Esophagus muscularis mucosa (tissue), 4 donors: Measurements from ENCODE around the gene VPS41. TPM values are rescaled to one million over a fixed set of nuclear protein-coding genes. Genes with fewer than 3 reads are reported as not detected.

Source experiments
- DNase-seq: peaks from one replicate; pipeline ENCODE4 v3.0.0-alpha.2; 2017; ENCODE audit errors: extremely low spot score
- H3K27ac ChIP-seq, 4 donors: fragments of 200-600 bp; sonication (generic); replicated peaks in 1 of 4; 1 replicate in 3 of 4; 2 replicates in 1 of 4; pipeline ENCODE4 v1.5.1; 2016 to 2019; ENCODE audit warnings: mild to moderate bottlenecking in 1 of 4
- H3K27me3 ChIP-seq, 4 donors: fragments of 200-600 bp; sonication (generic); one replicate each; pipeline versions ENCODE4 v1.5.1 to v1.6.0; 2016 to 2019
- H3K36me3 ChIP-seq, 4 donors: fragments of 200-600 bp; sonication (generic); one replicate each; pipeline ENCODE4 v1.5.1; 2016 to 2019
- H3K4me1 ChIP-seq, 4 donors: fragments of 200-600 bp; sonication (generic); one replicate each; pipeline ENCODE4 v1.5.1; 2016 to 2019
- H3K4me3 ChIP-seq, 4 donors: fragments of 200-600 bp; sonication (generic); 1 replicate in 2 of 4; 2 replicates in 2 of 4; pipeline ENCODE4 v1.5.1; 2016 to 2019; ENCODE audit warnings: mild to moderate bottlenecking in 4 of 4, moderate library complexity in 1 of 4
- H3K9me3 ChIP-seq, 4 donors: fragments of 200-600 bp; sonication (generic); 1 replicate in 3 of 4; 2 replicates in 1 of 4; pipeline ENCODE4 v1.5.1; 2016 to 2019
- EP300 ChIP-seq: sonication (generic); formaldehyde crosslinking; IDR thresholded peaks from one replicate; pipeline ENCODE4 v1.6.1; 2017; ENCODE audit warnings: antibody characterized with exemption
- POLR2A ChIP-seq: fragments of 450-650 bp; IDR thresholded peaks from one replicate; pipeline ENCODE4 v1.6.1; 2017; ENCODE audit warnings: antibody characterized with exemption, moderate library complexity, mild to moderate bottlenecking, low read depth
- POLR2AphosphoS5 ChIP-seq, 2 donors: sonication (generic); formaldehyde crosslinking; IDR thresholded peaks; one replicate each; pipeline ENCODE4 v1.6.1; 2017; ENCODE audit warnings: antibody characterized with exemption in 2 of 2
- WGBS: methylation state at CpG from one replicate; pipeline ENCODE4 v1.1.5; 2018; 5-methylcytosine and 5-hydroxymethylcytosine counted together
- intact Hi-C: fragments of 100-400 bp; cut with DNase I; formaldehyde crosslinking; loops from one replicate; pipeline ENCODE4 v1.15.1; 2023
- total RNA-seq, 4 donors: library from RNA; depleted of rRNA; stranded (reverse); fragments of >200 nt; gene quantifications; one replicate each; pipeline versions ENCODE4 v1.1.0 to v1.2.1, GENCODE V29; 2016
- TF ChIP-seq, protein P1 (sequence below), 3 experiments: fragments of 200-600 bp in 2 of 3; fragments of 450-650 bp in 1 of 3; sonication (generic) in 2 of 3; IDR thresholded peaks; one replicate each; pipeline ENCODE4 v1.5.1; 2017 to 2019; ENCODE audit warnings: antibody characterized with exemption in 3 of 3, mild to moderate bottlenecking in 2 of 3, moderate library complexity in 1 of 3

Gene VPS41
- total RNA-seq, 4 donors from 2014 or later, result 32.0 to 50.3 (median 32.9) TPM

DNA sequence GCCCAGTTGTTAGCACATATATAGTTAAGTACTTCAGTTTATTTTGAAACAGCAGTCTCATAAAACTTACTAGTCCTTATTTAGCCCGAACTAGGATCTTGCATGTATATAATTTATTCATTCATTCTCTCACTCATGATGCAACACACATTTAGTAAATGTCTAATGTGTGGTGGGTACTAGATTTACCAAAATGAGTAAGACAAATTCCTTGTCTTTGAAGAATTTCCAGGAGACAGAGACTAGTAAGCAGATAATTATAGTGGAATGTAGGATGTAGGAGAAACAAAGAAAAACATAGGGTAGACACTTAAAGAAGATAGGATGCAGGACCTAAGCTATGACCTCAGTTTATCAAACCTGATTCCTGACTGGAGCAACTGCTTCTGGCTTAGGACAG is 157.6 kb downstream of the VPS41 start:
- Histone ChIP-seq H3K36me3 (peaks cover 10 to 69% (median 27%) of the 10 kb centered on the region in 4 donors), H3K4me3 (no peak overlapping the region), H3K4me1 (no peaks in the 10 kb centered on the region), H3K27ac (no peak overlapping the region), H3K9me3 (no peaks in the 10 kb centered on the region), H3K27me3 (no peaks in the 10 kb centered on the region)
- WGBS, result 95% methylated on average over 1 of the region's 1 CpG
- intact Hi-C loops, result no loop called here
- no peak for TF ChIP-seq POLR2AphosphoS5 (IDR thresholded peaks at IDR 0.05)
- TF ChIP-seq POLR2A, result no peak
- no peak for TF ChIP-seq EP300
- TF ChIP-seq, protein P1, sequence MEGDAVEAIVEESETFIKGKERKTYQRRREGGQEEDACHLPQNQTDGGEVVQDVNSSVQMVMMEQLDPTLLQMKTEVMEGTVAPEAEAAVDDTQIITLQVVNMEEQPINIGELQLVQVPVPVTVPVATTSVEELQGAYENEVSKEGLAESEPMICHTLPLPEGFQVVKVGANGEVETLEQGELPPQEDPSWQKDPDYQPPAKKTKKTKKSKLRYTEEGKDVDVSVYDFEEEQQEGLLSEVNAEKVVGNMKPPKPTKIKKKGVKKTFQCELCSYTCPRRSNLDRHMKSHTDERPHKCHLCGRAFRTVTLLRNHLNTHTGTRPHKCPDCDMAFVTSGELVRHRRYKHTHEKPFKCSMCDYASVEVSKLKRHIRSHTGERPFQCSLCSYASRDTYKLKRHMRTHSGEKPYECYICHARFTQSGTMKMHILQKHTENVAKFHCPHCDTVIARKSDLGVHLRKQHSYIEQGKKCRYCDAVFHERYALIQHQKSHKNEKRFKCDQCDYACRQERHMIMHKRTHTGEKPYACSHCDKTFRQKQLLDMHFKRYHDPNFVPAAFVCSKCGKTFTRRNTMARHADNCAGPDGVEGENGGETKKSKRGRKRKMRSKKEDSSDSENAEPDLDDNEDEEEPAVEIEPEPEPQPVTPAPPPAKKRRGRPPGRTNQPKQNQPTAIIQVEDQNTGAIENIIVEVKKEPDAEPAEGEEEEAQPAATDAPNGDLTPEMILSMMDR (IDR thresholded peaks at IDR 0.05), result no peak
- no peak for DNase-seq

GRCh38 chr7:38748056-38748610 is 160.9 kb downstream of the VPS41 start:
- Histone ChIP-seq H3K4me3 (no peak overlapping the region), H3K4me1 (no peaks in the 10 kb centered on the region), H3K27ac (no peak overlapping the region), H3K27me3 (no peaks in the 10 kb centered on the region), H3K36me3 (peaks cover 16 to 74% (median 40%) of the 10 kb centered on the region in 4 donors), H3K9me3 (no peaks in the 10 kb centered on the region)
- TF ChIP-seq, protein P1 (IDR thresholded peaks at IDR 0.05), result peak; percentile 19 to 27 (median 24)
- no peak for TF ChIP-seq POLR2A
- DNase-seq, result no peak
- 81% methylated on average over 12 of the region's 12 CpGs for WGBS
- intact Hi-C loops, result loop anchor here (10.0 kb wide), 1 partner anchor 353 kb away; no protein-coding TSS in a partner anchor

GRCh38 chr7:38746438-38746837 is 162.6 kb downstream of the VPS41 start:
- Histone ChIP-seq H3K36me3 (peaks cover 11 to 74% (median 40%) of the 10 kb centered on the region in 4 donors), H3K4me1 (no peaks in the 10 kb centered on the region), H3K27me3 (no peaks in the 10 kb centered on the region), H3K4me3 (no peak overlapping the region), H3K9me3 (no peaks in the 10 kb centered on the region), H3K27ac (no peak overlapping the region)
- TF ChIP-seq, protein P1 (IDR thresholded peaks at IDR 0.05), result no peak
- TF ChIP-seq EP300 (no peak), POLR2AphosphoS5 (IDR thresholded peaks at IDR 0.05) (no peak), POLR2A (no peak)
- intact Hi-C loops, result loop anchor here (10.0 kb wide), 1 partner anchor 352 kb away; no protein-coding TSS in a partner anchor
- no peak for DNase-seq
- 92% methylated on average over 7 of the region's 7 CpGs for WGBS

- TF ChIP-seq, protein P1 (IDR thresholded peaks at IDR 0.05), result no peak
- TF ChIP-seq POLR2A, result no peak
- TF ChIP-seq POLR2AphosphoS5 (IDR thresholded peaks at IDR 0.05), result no peak
- TF ChIP-seq EP300, result no peak
- 87% methylated on average over 3 of the region's 3 CpGs for WGBS
- Histone ChIP-seq H3K36me3 (peaks cover 11 to 74% (median 46%) of the 10 kb centered on the region in 4 donors), H3K27me3 (no peaks in the 10 kb centered on the region), H3K9me3 (no peaks in the 10 kb centered on the region), H3K27ac (no peak overlapping the region), H3K4me3 (no peak overlapping the region), H3K4me1 (no peaks in the 10 kb centered on the region)
- DNase-seq, result no peak
- intact Hi-C loops, result loop anchor here (10.0 kb wide), 1 partner anchor 350 kb away; no protein-coding TSS in a partner anchor
These were observed 164.2 kb downstream of the VPS41 start for GRCh38 chr7:38744746-38745145.

- intact Hi-C loops, result loop anchor here (10.0 kb wide), 1 partner anchor 349 kb away; no protein-coding TSS in a partner anchor
- no peak overlapping the region for H3K4me3 ChIP-seq
These were observed 165.1 kb downstream of the VPS41 start for GRCh38 chr7:38743899-38744298.

More at GRCh38 chr7:38743899-38744298, 165.1 kb downstream of the VPS41 start:
- no peak for DNase-seq
- Histone ChIP-seq H3K9me3 (no peaks in the 10 kb centered on the region), H3K36me3 (peaks cover 11 to 80% (median 47%) of the 10 kb centered on the region in 4 donors), H3K4me1 (no peaks in the 10 kb centered on the region), H3K27ac (no peak overlapping the region), H3K27me3 (no peaks in the 10 kb centered on the region)
- WGBS, result 75% methylated on average over 1 of the region's 1 CpG
- TF ChIP-seq POLR2A, result no peak
- no peak for TF ChIP-seq POLR2AphosphoS5 (IDR thresholded peaks at IDR 0.05)
- TF ChIP-seq, protein P1 (IDR thresholded peaks at IDR 0.05), result no peak
